ENCODE measurements around the gene GJC2. TPM values are rescaled to one million over a fixed set of nuclear protein-coding genes. Genes with fewer than 3 reads are reported as not detected.

Gene GJC2
- total RNA-seq, 1 donor from 2014 or later, result 1.6 TPM

GRCh38 chr1:228154021-228154669, 4.4 kb downstream of the GJC2 start:
- no peak for DNase-seq (ENCODE audit: low spot score)
- intact Hi-C loops (cut with DNase I), result no loop called here

- DNase-seq (ENCODE audit: low spot score), result no peak
- intact Hi-C loops (cut with DNase I), result no loop called here
Measured at GRCh38 chr1:228154670-228155571, 5.2 kb downstream of the GJC2 start.

GRCh38 chr1:228155596-228156514, 6.1 kb downstream of the GJC2 start:
- intact Hi-C loops (cut with DNase I), result no loop called here
- no peak for DNase-seq (ENCODE audit: low spot score)

- DNase-seq (ENCODE audit: low spot score), result no peak
- intact Hi-C loops (cut with DNase I), result no loop called here
Measured at GRCh38 chr1:228156515-228156881, 6.8 kb downstream of the GJC2 start.

- no peak for DNase-seq (ENCODE audit: low spot score)
Measured at GRCh38 chr1:228156941-228157728, 7.4 kb downstream of the GJC2 start.

GRCh38 chr1:228157729-228158126, 8.0 kb downstream of the GJC2 start:
- no peak for DNase-seq (ENCODE audit: low spot score)
- intact Hi-C loops (cut with DNase I), result no loop called here

More at GRCh38 chr1:228156941-228157728, 7.4 kb downstream of the GJC2 start:
- intact Hi-C loops (cut with DNase I), result no loop called here

- intact Hi-C loops (cut with DNase I), result no loop called here
- no peak for DNase-seq (ENCODE audit: low spot score)
Measured at GRCh38 chr1:228158151-228159007, 8.6 kb downstream of the GJC2 start.

GRCh38 chr1:228159008-228159665, 9.4 kb downstream of the GJC2 start:
- no peak for DNase-seq (ENCODE audit: low spot score)
- intact Hi-C loops (cut with DNase I), result no loop called here

- intact Hi-C loops (cut with DNase I), result no loop called here
- DNase-seq (ENCODE audit: low spot score), result no peak
Measured at GRCh38 chr1:228160201-228160761, 10.6 kb downstream of the GJC2 start.

- no peak for DNase-seq (ENCODE audit: low spot score)
- intact Hi-C loops (cut with DNase I), result no loop called here
Measured at GRCh38 chr1:228161362-228161761, 11.6 kb downstream of the GJC2 start.

- intact Hi-C loops (cut with DNase I), result loop anchor here (2.0 kb wide), 1 partner anchor 13 kb away; the partner anchor contains the start of gene GJC2
- DNase-seq (ENCODE audit: low spot score), result no peak
Measured at GRCh38 chr1:228161866-228162265, 12.1 kb downstream of the GJC2 start.

- no peak for DNase-seq (ENCODE audit: low spot score)
- intact Hi-C loops (cut with DNase I), result loop anchor here (2.0 kb wide), 1 partner anchor 14 kb away; the partner anchor contains the start of gene GJC2
Measured at GRCh38 chr1:228162286-228163006, 12.7 kb downstream of the GJC2 start.

GRCh38 chr1:228163007-228163753, 13.4 kb downstream of the GJC2 start:
- no peak for DNase-seq (ENCODE audit: low spot score)
- intact Hi-C loops (cut with DNase I), result loop anchor here (2.0 kb wide), 1 partner anchor 14 kb away; the partner anchor contains the start of gene GJC2

GRCh38 chr1:228163776-228164519, 14.2 kb downstream of the GJC2 start:
- intact Hi-C loops (cut with DNase I), result loop anchor here (2.0 kb wide), 2 partner anchors 15 to 55 kb away; partner anchors contain the start of genes GJC2 and MRPL55
- no peak for DNase-seq (ENCODE audit: low spot score)

Data from cardiac septum (tissue), 1 donor.